GM23338 (cell line): ENCODE data around the gene PRR14L.

ENCODE experiments used
- CREB1 ChIP-seq: fragments of 250-450 bp; sonication (Bioruptor Pico); IDR thresholded peaks from 2 replicates; pipeline ENCODE4 v1.5.0; 2020; ENCODE audit warnings: low read depth, mild to moderate bottlenecking, moderate library complexity
- CTCF ChIP-seq, 2 experiments: fragments of 200-600 bp in 1 of 2; sonication (generic) in 1 of 2; conservative IDR thresholded peaks; 2 replicates each; pipeline versions ENCODE4 v1.5.1 to v1.6.1; 2016 to 2017; ENCODE audit warnings: antibody characterized with exemption in 2 of 2, low read depth in 2 of 2, mild to moderate bottlenecking in 2 of 2, moderate library complexity in 1 of 2
- ETS1 ChIP-seq: IDR thresholded peaks from 2 replicates; pipeline ENCODE4 v1.6.1; 2016; ENCODE audit warnings: antibody characterized with exemption
- EZH2 ChIP-seq: fragments of 200-600 bp; sonication (generic); IDR thresholded peaks from one replicate; pipeline ENCODE4 v1.8.0; 2017; ENCODE audit warnings: antibody characterized with exemption, mild to moderate bottlenecking, low read depth; ENCODE audit not compliant: unreplicated experiment
- EZH2phosphoT487 ChIP-seq: fragments of 200-600 bp; sonication (generic); IDR thresholded peaks from one replicate; pipeline ENCODE4 v1.8.1; 2018; ENCODE audit warnings: antibody characterized with exemption; ENCODE audit not compliant: unreplicated experiment
- JUNB ChIP-seq: IDR thresholded peaks from one replicate; pipeline ENCODE4 v1.6.1; 2016; ENCODE audit warnings: antibody characterized with exemption; ENCODE audit not compliant: unreplicated experiment
- POLR2AphosphoS5 ChIP-seq: IDR thresholded peaks from 2 replicates; pipeline ENCODE4 v1.6.1; 2016; ENCODE audit warnings: antibody characterized with exemption, low read depth
- STAT1 ChIP-seq: IDR thresholded peaks from one replicate; pipeline ENCODE4 v1.6.1; 2016; ENCODE audit warnings: antibody characterized with exemption; ENCODE audit not compliant: unreplicated experiment
- ZNF114 ChIP-seq: fragments of 250-450 bp; sonication (Bioruptor Pico); IDR thresholded peaks from 2 replicates; pipeline ENCODE4 v1.5.0; 2020; ENCODE audit warnings: mild to moderate bottlenecking, moderate library complexity
- ZNF331 ChIP-seq: fragments of 250-450 bp; sonication (Bioruptor Pico); IDR thresholded peaks from 2 replicates; pipeline ENCODE4 v1.5.0; 2020; ENCODE audit warnings: low read depth, mild to moderate bottlenecking, moderate library complexity
- TF ChIP-seq, protein P1 (sequence below): IDR thresholded peaks from one replicate; pipeline ENCODE4 v1.6.1; 2018; ENCODE audit warnings: antibody characterized with exemption; ENCODE audit not compliant: unreplicated experiment

DNA sequence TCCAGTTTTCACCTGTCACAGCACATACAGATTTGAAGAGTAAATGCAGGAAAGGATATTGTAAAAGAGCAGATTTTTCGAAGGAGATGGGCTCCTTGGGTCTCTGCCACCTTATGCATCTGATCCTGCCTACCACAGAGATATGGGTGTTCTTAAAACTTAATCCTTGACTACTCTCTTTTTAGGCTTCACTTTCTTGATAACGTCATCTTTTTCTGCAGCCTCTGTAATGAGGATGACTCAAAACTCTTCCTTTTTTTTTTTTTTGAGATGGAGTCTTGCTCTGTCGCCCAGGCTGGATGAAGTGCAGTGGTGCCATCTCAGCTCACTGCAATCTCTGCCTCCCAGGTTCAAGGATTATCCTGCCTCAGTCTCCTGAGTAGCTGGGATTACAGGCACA, 7.8 kb downstream of the PRR14L start:
- no peak for TF ChIP-seq CTCF (conservative IDR thresholded peaks at IDR 0.05; ENCODE audit: low read depth in 2 of 2)
- no peak for TF ChIP-seq POLR2AphosphoS5
- TF ChIP-seq, protein P1, sequence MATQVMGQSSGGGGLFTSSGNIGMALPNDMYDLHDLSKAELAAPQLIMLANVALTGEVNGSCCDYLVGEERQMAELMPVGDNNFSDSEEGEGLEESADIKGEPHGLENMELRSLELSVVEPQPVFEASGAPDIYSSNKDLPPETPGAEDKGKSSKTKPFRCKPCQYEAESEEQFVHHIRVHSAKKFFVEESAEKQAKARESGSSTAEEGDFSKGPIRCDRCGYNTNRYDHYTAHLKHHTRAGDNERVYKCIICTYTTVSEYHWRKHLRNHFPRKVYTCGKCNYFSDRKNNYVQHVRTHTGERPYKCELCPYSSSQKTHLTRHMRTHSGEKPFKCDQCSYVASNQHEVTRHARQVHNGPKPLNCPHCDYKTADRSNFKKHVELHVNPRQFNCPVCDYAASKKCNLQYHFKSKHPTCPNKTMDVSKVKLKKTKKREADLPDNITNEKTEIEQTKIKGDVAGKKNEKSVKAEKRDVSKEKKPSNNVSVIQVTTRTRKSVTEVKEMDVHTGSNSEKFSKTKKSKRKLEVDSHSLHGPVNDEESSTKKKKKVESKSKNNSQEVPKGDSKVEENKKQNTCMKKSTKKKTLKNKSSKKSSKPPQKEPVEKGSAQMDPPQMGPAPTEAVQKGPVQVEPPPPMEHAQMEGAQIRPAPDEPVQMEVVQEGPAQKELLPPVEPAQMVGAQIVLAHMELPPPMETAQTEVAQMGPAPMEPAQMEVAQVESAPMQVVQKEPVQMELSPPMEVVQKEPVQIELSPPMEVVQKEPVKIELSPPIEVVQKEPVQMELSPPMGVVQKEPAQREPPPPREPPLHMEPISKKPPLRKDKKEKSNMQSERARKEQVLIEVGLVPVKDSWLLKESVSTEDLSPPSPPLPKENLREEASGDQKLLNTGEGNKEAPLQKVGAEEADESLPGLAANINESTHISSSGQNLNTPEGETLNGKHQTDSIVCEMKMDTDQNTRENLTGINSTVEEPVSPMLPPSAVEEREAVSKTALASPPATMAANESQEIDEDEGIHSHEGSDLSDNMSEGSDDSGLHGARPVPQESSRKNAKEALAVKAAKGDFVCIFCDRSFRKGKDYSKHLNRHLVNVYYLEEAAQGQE = no peak
- TF ChIP-seq EZH2phosphoT487 = no peak
- TF ChIP-seq EZH2 = no peak
- no peak for TF ChIP-seq ZNF114
- TF ChIP-seq JUNB = no peak
- no peak for TF ChIP-seq ETS1
- no peak for TF ChIP-seq CREB1 (CRISPR knock-in tag)
- TF ChIP-seq STAT1 = no peak
- no peak for TF ChIP-seq ZNF331 (CRISPR knock-in tag)
